ENCODE data around the gene LPCAT2.

The LPCAT2 gene

DNA sequence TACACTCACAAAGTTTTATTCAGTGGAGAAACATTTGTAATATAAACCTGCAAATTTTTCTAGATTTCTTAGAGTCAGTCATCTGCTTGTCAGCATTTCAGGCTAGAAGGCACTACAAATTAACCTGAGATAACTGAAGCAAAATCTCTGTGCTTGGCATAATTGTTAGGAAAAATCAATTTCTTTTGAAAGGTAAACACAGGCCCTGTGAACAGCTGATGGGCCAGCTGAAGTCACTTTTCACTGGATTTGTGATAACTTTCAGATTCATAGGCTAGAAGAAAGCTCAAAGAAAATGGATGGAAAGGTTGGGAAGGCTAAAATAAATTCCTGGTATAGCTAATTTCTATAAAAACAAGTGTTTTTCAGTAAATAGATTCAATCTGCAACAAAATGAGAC lies 112.9 kb downstream of the LPCAT2 start:
- no peaks in the 10 kb centered on the region for H3K9me3 Mint-ChIP-seq (ENCODE audit: low read depth)
- no peak overlapping the region for H3K27ac Mint-ChIP-seq
- no peaks in the 10 kb centered on the region for H3K36me3 Mint-ChIP-seq
- H3K27me3 Mint-ChIP-seq = peaks cover 6% of the 10 kb centered on the region
- H3K4me3 Mint-ChIP-seq = no peak overlapping the region
- H3K4me1 Mint-ChIP-seq (ENCODE audit: low read depth) = no peaks in the 10 kb centered on the region

DNA sequence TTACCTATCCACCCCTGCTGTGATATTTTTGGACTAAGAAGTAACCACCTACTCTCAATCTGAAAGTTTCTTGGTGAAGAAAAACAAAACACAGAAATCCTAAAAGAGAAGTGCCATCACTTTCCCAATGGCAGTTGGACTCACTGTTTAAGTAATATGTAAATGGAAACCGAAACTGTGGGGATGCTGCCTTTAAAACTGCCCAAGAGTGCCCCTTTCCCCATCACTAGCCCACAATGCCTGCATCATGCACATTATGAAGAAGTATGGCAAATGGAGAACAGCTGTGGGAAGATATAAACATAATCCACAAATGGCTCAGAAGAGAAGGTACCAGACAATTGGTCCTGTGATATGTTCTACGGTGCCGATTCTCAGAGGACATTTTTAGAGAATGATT lies 113.4 kb downstream of the LPCAT2 start:
- peaks cover 6% of the 10 kb centered on the region for H3K27me3 Mint-ChIP-seq
- H3K4me3 Mint-ChIP-seq = no peak overlapping the region
- no peaks in the 10 kb centered on the region for H3K36me3 Mint-ChIP-seq
- no peaks in the 10 kb centered on the region for H3K4me1 Mint-ChIP-seq (ENCODE audit: low read depth)
- H3K9me3 Mint-ChIP-seq (ENCODE audit: low read depth) = no peaks in the 10 kb centered on the region
- no peak overlapping the region for H3K27ac Mint-ChIP-seq

DNA sequence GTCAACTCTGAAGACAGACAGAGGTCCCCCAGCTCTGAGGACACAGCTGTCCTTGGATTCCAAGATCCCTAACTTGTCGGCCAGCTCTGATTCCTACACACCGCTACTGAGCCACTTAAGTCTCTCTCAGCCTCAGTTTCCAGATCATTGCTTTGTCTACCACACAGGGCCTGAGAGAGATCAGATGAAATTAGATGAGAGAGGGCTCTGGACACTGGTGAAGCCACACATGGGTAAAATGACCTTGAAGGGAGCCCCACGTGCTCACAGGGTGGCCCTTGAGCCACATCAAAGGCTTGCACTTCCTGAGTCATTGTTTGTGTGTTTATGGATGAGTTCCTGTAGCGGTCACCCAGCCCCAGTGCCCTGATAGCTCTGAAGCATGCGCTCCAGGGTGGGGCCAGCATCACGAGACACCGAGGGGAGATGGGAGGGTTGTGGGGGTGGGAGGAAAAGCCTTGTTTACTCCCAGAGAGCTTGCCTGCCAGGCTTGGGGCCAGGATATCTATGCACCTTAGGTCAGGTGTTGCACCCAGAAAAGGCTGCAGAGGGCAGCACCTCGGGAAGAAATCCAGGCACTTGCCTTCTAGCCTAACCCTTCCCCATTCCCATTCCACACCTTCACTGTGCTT lies 114.2 kb downstream of the LPCAT2 start:
- no peaks in the 10 kb centered on the region for H3K36me3 Mint-ChIP-seq
- peaks cover 6% of the 10 kb centered on the region for H3K27me3 Mint-ChIP-seq
- no peak overlapping the region for H3K4me3 Mint-ChIP-seq
- H3K4me1 Mint-ChIP-seq (ENCODE audit: low read depth) = no peaks in the 10 kb centered on the region
- no peaks in the 10 kb centered on the region for H3K9me3 Mint-ChIP-seq (ENCODE audit: low read depth)
- no peak overlapping the region for H3K27ac Mint-ChIP-seq

DNA sequence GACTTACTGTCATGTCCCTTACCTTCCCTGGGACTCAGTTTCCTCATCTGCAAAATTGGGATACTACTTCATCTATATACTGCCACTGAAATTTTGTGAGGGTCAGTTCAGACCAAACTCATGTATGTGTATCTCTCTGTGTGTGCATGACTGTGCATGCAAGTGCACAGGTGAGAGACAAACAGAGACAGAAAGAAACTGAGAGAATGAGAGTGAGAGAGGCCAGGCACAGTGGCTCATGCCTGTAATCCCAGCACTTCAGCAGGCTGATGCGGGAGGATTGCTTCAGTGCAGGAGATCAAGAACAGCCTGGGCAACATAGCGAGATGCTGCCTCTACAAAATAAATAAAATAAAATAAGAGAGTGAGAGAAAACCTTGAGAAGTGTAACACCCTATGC lies 114.8 kb downstream of the LPCAT2 start:
- Mint-ChIP-seq H3K4me3 (no peak overlapping the region), H3K27me3 (peaks cover 6% of the 10 kb centered on the region), H3K27ac (no peak overlapping the region)

DNA sequence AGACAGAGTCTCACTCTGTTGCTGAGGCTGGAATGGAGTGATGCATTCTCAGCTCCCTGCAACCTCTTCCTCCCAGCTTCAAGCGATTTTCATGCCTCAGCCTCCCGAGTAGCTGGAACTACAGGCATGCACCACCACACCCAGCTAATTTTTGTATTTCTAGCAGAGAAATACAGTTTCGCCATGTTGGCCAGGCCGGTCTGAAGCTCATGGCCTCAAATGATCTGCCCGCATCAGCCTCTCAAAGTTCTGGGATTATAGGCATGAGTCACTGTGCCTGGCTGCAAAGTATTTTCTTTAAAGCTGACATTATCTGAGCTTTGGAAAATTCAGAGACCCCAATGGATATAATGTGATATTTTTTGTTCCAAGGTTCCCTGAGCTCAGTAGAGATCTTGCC lies 115.8 kb downstream of the LPCAT2 start:
- no peak overlapping the region for H3K27ac Mint-ChIP-seq
- no peaks in the 10 kb centered on the region for H3K36me3 Mint-ChIP-seq
- no peak overlapping the region for H3K4me3 Mint-ChIP-seq

More for the DNA sequence above, 114.8 kb downstream of the LPCAT2 start:
- Mint-ChIP-seq H3K9me3 (ENCODE audit: low read depth) (no peaks in the 10 kb centered on the region), H3K4me1 (ENCODE audit: low read depth) (no peaks in the 10 kb centered on the region), H3K36me3 (no peaks in the 10 kb centered on the region)

DNA sequence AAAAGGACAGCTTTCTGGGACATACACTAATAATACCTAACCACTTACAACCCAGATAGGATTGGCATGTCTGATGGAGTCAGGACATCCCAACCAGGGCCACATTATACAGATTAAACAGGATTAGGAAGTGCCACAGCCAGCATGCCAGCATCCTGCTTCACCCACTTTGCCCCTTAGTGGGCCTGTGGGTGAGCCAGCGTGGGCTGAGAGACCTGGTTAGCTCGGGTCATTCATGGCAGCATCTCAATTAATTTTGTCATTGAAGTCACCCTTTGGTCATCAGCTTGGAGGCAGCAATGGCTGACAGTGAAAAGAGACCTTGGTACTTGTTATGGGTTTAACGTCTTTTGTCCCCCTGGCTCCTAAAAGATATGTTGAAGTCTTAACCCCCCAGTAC lies 117.0 kb downstream of the LPCAT2 start:
- no peaks in the 10 kb centered on the region for H3K9me3 Mint-ChIP-seq (ENCODE audit: low read depth)
- H3K27me3 Mint-ChIP-seq = peaks cover 2% of the 10 kb centered on the region
- no peak overlapping the region for H3K4me3 Mint-ChIP-seq
- H3K27ac Mint-ChIP-seq = no peak overlapping the region
- no peaks in the 10 kb centered on the region for H3K4me1 Mint-ChIP-seq (ENCODE audit: low read depth)
- H3K36me3 Mint-ChIP-seq = no peaks in the 10 kb centered on the region

More for the DNA sequence above, 115.8 kb downstream of the LPCAT2 start:
- Mint-ChIP-seq H3K27me3 (peaks cover 1% of the 10 kb centered on the region), H3K9me3 (ENCODE audit: low read depth) (no peaks in the 10 kb centered on the region), H3K4me1 (ENCODE audit: low read depth) (no peaks in the 10 kb centered on the region)

DNA sequence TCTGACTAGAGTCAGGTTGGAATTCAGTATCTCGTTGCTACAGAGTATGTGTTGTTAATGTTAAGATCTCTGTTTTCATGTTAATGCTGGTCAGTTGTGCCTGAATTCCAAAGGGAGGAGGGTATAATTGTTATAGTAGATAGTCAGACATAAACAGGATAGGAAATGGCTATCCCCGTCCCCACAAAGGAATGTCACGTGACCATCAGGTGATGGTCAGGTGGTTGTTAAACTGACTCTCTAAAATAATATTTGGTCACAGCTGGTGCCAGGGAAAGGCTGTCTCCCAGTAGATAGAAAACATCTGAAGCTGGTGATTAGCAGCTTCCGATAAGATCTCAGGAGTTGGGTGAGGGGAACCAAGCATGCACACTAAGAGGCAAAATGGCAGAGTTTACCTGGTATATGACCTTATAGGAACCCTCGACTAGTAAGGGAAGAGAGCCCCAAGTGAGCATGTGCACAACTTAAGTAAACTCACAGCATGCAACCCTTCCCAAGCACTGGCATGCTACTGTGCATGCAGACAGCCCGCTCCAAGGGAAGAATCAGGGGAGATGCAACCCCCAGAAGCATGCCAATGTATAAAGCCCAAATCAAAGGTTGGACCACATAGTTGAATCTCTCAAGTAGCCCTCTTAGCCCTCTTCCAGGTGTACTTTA lies 119.6 kb downstream of the LPCAT2 start:
- H3K27me3 Mint-ChIP-seq = peaks cover 6% of the 10 kb centered on the region

DNA sequence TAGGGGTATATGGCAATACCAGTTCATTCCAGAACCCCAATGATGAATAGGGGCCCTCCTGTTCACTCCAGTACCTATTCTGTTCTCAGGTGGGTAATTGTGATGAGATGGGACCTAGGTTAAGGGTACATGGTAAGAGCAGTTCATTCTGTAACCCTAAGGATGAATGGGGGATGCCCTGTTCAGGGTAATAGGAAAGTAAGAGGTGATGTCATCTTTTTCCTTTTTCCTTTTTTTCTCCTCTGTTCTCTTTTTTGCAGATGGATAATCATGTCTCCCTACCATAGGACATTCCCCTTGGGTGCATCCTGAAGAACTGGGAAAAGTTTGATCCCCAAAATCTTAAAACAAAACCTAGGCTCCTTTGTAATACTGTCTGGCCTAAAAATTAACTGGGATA lies 121.9 kb downstream of the LPCAT2 start:
- H3K27me3 Mint-ChIP-seq = peaks cover 5% of the 10 kb centered on the region

More for the DNA sequence above, 119.6 kb downstream of the LPCAT2 start:
- H3K4me3 Mint-ChIP-seq = no peak overlapping the region
- H3K9me3 Mint-ChIP-seq (ENCODE audit: low read depth) = no peaks in the 10 kb centered on the region
- no peaks in the 10 kb centered on the region for H3K36me3 Mint-ChIP-seq
- H3K27ac Mint-ChIP-seq = no peak overlapping the region
- no peaks in the 10 kb centered on the region for H3K4me1 Mint-ChIP-seq (ENCODE audit: low read depth)

DNA sequence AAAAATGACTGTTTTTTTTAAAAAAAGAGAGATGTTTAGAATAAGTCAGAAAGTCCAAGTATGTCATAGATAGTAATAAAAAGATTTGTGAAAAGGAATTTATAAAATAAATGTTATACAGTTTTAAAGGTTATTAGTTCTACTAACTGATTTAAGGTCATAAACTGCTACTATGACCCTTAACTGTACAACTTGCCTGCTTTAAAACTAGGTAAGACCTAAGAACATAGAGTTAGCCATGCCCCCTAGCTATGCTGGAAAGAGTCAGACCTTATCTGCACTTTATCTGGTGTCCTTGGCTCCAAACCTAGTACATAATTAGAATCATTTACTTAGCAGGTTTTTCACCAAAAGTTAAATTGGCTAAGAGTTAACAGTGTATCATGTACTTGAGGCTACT lies 123.4 kb downstream of the LPCAT2 start:
- H3K4me1 Mint-ChIP-seq (ENCODE audit: low read depth) = no peaks in the 10 kb centered on the region
- no peaks in the 10 kb centered on the region for H3K9me3 Mint-ChIP-seq (ENCODE audit: low read depth)
- H3K36me3 Mint-ChIP-seq = no peaks in the 10 kb centered on the region
- H3K27ac Mint-ChIP-seq = no peak overlapping the region
- H3K27me3 Mint-ChIP-seq = peaks cover 5% of the 10 kb centered on the region
- H3K4me3 Mint-ChIP-seq = no peak overlapping the region

More for the DNA sequence above, 121.9 kb downstream of the LPCAT2 start:
- Mint-ChIP-seq H3K4me3 (no peak overlapping the region), H3K36me3 (no peaks in the 10 kb centered on the region), H3K4me1 (ENCODE audit: low read depth) (no peaks in the 10 kb centered on the region), H3K27ac (no peak overlapping the region), H3K9me3 (ENCODE audit: low read depth) (no peaks in the 10 kb centered on the region)

DNA sequence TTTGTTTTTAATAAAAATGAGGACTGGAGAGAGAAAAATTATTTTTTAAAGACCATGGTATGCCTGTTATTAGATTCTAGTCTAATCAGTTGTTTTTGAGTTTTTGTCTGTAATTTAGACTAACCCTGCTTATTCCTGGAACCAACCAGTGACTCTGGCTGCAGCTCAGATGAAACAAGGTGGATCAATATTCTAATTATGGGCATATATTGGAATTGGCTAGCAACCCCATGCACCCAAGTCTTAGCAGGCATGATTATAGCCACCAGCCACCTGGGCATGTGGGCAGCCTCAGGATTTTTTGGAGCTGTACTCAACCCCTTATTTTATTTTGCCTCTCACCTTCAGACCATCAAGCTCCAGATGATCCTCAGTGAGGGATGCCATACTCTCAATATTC lies 125.3 kb downstream of the LPCAT2 start:
- H3K4me3 Mint-ChIP-seq = no peak overlapping the region
- no peaks in the 10 kb centered on the region for H3K9me3 Mint-ChIP-seq (ENCODE audit: low read depth)
- no peaks in the 10 kb centered on the region for H3K36me3 Mint-ChIP-seq
- no peaks in the 10 kb centered on the region for H3K4me1 Mint-ChIP-seq (ENCODE audit: low read depth)
- no peak overlapping the region for H3K27ac Mint-ChIP-seq
- H3K27me3 Mint-ChIP-seq = peaks cover 7% of the 10 kb centered on the region
